Stimulated activated CD4-positive, alpha-beta T cell treated with anti-CD3 and anti-CD28 coated beads, Interleukin-12 subunit alpha, Interleukin-12 subunit beta, amount 100 ng/mL, for 24 hours (primary cell): ENCODE data around the gene ARMC5.
"Not testable (repeated sequence)": the region's sequence is repeated elsewhere in the genome, so short reads cannot be mapped to it uniquely, and the experiment has no call there.

Source experiments
- DNase-seq, 2 experiments: peaks; one replicate each; pipeline ENCODE4 v3.0.0-alpha.2; 2020; ENCODE audit warnings: low read depth in 2 of 2

Gene ARMC5

GRCh38 chr16:31499928-31500327, 40.6 kb downstream of the ARMC5 start:
- no peak for DNase-seq

GRCh38 chr16:31501226-31501965, 42.1 kb downstream of the ARMC5 start:
- no peak for DNase-seq

DNA sequence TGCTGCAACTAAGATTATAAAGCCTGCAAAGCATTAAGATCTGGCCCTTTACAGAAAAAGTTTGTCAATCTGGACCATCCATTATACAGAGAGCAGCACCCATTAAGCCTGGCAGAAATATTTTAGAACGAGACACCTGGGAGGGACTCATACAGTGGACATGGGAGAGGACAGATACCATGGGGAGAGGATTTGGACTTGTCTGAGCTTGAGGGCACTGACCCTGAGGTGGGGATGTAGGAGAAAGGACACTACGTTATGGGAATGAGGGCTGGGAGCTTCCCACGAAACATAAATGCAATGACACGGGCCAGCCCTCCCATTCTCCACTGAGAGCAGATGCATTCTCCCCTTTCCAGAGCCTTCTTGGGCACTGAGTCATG, 42.7 kb downstream of the ARMC5 start:
- DNase-seq, result no peak

GRCh38 chr16:31502981-31503380, 43.7 kb downstream of the ARMC5 start:
- no peak for DNase-seq

DNA sequence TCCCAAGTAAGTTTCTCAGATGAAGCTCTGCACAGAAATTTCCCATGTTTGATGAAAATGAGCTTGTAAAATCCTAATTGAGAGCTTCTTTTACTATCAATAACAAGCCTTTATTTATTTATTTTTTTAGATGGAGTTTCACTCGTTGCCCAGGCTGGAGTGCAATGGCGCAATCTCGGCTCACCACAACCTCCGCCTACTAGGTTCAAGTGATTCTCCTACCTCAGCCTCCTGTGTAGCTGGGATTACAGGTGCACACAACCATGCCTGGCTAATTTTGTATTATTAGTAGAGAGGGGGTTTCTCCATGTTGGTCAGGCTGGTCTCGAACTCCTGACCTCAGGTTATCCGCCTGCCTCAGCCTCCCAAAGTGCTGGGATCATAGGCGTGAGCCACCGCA, 44.3 kb downstream of the ARMC5 start:
- DNase-seq, result not testable (repeated sequence)

DNA sequence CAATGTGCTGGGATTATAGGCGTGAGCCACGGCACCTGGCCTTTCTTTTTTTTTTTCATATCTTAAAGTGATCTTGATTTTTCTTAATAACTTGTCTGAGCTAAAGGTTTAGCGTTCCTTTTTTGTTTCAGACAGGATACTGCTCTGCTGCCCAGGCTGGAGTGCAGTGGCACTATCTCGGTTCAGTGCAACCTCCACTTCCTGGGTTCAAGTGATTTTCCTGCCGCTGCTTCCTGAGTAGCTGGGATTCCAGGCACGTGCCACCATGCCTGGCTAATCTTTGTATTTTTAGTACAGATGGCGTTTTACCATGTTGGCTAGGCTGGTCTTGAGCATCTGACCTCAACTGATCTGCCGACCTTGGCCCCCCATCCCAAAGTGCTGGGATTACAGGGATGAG, 44.9 kb downstream of the ARMC5 start:
- no peak for DNase-seq

DNA sequence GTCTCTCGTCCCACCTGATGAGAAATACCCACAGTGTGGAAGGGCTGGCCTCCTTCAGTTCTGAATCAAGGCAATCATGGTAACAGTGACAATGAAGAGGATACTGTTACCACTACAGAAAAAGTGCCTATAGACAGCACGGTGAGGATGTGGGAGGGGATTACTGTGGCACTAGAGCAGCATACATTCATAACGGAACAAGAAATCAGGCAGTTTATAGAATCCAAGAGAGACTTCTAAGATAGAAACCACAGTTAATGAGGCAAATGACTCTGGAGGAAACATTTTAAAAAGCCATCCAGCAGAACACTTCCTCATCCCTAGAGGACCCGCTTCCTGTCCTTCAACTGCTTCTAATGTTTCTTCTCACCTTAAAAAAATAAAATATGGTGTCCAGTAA, 46.2 kb downstream of the ARMC5 start:
- no peak for DNase-seq

GRCh38 chr16:31507617-31507928, 48.3 kb downstream of the ARMC5 start:
- DNase-seq, result no peak

- DNase-seq, result peak; percentile 72 to 85
Measured at GRCh38 chr16:31507929-31508705, 48.8 kb downstream of the ARMC5 start, which contains the start of gene RUSF1. Gene RUSF1 (minus strand): TSS chr16:31508391. CDS start chr16:31508373, 18 bp downstream.

DNA sequence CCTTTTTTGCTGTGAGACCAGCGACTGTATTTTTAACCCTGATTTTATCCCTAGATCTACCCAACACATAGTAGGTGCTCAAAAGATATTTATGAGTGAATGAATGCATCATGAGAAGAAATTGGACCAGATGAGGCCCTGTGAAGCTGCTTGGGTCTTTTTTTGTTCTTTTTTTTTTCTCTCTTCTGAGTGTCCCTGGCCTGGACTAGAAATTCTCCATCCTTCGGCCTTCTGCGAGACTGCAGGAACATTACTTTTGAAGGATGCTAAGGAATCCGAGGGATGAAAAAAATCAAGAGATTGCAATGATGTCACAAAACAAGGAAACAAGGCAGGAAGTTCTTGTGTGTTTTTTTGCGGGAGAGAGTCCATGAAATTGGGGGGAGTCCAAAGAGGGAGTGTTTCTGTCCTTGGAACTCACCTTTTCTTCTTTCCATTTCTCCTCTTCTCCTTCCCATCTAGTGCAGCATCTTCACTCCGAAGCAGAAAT, 49.5 kb downstream of the ARMC5 start:
- no peak for DNase-seq

DNA sequence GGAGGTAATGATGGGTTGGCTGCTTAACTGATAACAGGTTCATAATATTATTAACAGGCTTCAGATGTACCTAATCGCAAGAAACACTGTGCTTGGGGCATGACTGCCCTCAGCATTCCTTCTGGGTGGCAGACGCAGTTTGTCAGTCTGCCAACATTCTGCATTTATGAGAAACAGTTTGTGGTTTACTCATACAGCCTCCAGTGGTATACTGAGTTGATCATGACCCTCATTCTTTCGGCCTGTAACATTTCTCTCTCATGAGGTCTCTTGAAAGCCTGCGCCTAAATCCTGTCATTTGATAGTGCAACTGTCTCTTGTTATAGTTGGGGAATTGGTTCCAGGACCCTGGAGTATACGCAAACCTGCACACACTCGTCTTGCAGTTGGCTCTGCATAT, 53.8 kb downstream of the ARMC5 start:
- DNase-seq, result no peak

DNA sequence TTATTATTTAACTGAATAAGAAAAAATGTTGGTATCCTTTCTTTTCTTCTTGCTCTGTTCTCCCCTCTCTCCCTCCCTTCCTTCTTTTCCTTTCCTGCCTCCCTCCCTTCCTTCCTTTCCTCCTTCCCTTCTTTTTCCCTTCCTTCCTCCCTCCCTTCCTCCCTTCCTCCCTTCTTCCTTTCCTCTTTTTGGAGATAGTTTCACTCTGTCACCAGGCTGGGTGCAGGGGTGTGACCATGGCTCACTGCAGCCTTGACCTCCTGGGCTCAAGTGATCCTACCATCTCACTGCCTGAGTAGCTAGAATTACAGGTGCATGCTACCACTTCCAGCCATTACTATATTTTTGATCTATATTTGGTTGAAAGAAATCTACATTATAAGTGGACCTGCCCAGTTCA, 54.6 kb downstream of the ARMC5 start:
- DNase-seq, result no peak
